IPS-11a (cell line): Measurements from ENCODE around the gene THSD7A.

Experiments
- H3K4me3 ChIP-seq: one replicate; pipeline ENCODE4 v1.5.1; 2013; ENCODE audit warnings: low read depth, low read length, control low read depth

The THSD7A gene

DNA sequence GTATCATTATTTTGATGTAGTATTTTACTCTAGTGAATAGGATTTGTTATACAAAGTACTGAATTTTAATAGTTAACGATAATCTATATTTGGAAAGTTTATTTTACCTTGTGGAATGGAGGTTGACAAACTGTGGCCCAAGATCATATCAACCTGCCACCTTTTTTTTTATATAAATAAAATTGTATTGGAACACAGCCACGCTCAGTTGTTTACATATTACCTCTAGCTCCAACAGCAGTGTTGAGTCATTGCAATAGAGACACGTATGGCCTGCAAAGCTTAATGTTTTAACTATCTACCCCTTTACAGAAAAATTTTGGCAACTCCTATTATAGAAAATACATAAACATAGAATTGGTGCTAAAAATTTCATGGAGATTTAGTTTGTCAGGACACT lies 239.3 kb downstream of the THSD7A start:
- H3K4me3 ChIP-seq: no peak overlapping the region

GRCh38 chr7:11591943-11592342 lies 240.1 kb downstream of the THSD7A start:
- no peak overlapping the region for H3K4me3 ChIP-seq

DNA sequence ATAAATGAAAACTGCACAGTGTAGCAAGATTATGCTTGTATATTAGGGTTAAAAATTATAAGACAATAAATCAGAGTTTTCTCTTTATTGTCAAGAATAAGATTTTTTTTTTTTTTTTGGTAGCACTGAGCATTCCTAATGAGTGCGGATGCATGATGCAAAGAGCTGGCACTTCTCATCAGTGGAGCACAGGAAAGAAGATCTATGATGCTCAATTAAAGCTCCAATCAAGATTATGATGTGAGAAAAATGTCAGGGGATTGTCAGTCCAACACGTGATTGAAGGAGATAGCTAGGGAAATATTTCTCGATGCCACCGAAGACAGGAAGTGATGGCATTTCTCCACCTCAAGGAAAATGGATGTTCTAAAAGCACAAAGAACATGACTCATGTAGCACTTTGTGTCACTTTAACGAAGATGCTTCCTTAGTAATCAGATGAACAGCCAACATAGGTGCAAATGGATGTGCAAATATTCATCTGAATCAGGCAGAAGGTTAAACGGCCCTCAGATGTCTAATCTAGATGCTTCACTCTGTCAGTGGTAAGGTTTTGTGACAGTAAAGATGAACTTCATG lies 240.9 kb downstream of the THSD7A start:
- no peak overlapping the region for H3K4me3 ChIP-seq

DNA sequence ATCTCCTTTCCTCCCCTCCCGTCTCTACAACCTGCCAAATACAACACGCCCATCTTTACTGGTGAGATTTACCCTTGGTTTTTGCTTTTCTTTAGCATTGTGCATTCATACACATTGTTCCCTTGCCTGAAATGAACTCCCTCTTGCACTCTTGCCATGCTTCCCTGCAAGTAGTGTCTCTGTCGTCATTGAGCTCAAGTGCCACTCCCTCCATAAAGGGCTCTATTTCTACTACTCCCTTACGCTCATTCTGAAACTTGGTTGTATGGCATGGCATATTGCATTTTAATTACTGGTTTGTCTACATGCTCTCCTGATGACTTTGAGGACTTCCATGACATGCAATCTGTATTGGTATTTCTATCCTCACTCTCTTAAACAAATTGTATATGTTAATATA lies 242.7 kb downstream of the THSD7A start:
- H3K4me3 ChIP-seq: no peak overlapping the region

DNA sequence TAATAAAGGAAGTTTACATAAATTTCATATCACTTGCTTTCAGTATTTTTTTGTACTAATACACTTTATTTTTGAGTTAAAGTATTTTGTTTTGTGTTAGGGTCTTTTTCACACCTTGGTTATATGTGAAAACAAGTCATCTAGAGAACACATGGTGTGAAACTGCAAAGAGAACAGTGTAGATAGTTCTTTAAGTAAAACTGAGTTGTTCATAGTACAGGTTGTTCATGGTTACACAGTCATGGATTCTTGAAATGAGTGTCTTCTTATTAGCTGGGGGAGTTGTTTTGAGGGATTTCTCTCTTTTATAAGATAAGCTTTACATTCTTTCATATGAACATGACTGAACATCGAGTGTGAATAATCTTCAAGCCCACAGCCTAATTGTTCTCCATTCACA lies 244.2 kb downstream of the THSD7A start:
- H3K4me3 ChIP-seq: no peak overlapping the region

DNA sequence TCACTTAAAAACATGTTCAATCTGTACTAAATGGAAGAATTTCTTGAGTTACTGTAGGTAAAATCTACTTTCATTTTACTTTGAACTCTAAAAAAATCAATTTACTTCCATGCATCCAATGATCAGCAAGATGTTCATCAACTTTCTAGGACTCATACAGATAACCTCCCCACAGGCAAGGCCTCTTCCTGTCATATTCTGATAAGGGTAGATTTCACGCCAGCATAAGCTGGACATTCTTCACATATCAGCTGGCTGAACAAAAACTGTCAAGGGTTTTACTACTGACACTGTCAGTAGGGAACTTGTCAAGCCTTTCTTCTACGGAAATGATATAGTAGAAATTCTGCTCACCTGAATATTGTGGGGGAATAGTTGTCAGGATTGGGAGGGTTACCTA lies 244.9 kb downstream of the THSD7A start:
- no peak overlapping the region for H3K4me3 ChIP-seq

- H3K4me3 ChIP-seq: no peak overlapping the region
These were observed 247.5 kb downstream of the THSD7A start for GRCh38 chr7:11584406-11585031.

GRCh38 chr7:11579141-11579540 lies 252.9 kb downstream of the THSD7A start:
- H3K4me3 ChIP-seq: no peak overlapping the region

GRCh38 chr7:11576310-11576709 lies 255.7 kb downstream of the THSD7A start:
- H3K4me3 ChIP-seq: no peak overlapping the region

GRCh38 chr7:11573128-11573750 lies 258.8 kb downstream of the THSD7A start:
- H3K4me3 ChIP-seq: no peak overlapping the region

GRCh38 chr7:11570922-11571550 lies 261.0 kb downstream of the THSD7A start:
- H3K4me3 ChIP-seq: no peak overlapping the region

- no peak overlapping the region for H3K4me3 ChIP-seq
These were observed 261.8 kb downstream of the THSD7A start for GRCh38 chr7:11570205-11570604.

DNA sequence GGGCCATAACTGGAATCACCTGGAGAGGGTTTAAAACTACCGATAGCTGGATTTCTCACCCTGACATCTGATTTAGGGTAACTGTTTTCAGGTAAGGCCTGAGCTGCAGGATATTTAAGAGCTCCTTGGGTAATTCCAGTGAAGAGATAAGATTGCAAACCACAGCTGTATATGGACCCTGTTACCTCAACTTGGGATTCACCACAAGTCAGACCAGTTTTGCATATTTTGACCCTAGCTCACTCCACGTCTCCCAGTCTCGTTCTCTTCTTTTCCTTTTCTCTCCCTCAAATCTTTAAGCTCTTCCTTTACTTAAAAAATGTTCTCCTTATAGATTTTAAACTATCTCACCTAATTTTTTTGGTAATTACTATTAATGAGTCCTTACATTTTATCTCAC lies 264.4 kb downstream of the THSD7A start:
- no peak overlapping the region for H3K4me3 ChIP-seq

- no peak overlapping the region for H3K4me3 ChIP-seq
These were observed 274.4 kb downstream of the THSD7A start for GRCh38 chr7:11557627-11558026.

DNA sequence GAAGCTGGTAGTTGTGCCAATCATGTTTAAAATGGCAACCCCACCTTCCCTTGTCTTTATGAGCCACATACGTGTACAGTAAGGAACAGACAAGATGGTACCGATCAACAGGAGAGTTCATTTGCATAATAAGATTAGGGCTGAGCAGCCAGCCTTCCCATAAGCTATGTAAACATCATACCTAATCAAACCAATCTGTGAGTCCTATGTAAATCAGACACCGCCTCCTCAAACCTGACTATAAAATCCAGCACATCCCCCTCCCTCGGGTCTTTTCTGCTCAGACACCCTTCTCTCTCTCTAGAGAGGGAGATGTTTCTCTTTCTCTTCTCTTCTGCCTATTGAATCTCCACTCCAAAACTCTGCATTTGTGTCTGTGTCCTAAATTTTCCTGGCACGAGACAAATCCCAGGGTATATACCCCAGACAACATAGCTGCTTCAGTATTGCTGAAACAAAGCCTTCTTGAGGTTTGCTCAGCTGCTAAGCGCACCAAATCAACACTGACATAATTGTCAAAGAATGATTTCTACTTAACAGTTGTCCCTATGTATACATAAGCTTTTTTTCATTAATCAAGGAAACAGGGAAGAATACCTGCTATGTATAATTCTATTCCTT lies 279.2 kb downstream of the THSD7A start:
- no peak overlapping the region for H3K4me3 ChIP-seq

- no peak overlapping the region for H3K4me3 ChIP-seq
These were observed 280.5 kb downstream of the THSD7A start for GRCh38 chr7:11551470-11551869.

DNA sequence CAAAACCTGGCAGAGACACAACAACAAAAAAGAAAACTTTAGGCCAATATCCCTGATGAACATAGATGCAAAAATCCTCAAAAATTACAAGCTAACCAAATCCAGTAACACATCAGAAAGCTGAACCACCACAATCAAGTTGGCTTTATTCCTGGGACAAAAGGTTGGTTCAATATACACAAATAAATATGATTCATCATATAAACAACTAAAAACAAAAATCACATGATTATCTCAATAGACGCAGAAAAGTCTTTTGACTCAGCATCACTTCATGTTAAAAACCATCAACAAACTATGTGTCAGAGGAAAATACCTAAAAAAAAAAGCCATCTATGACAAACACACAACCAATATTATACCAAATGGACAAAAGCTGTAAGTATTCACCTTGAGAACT lies 283.5 kb downstream of the THSD7A start:
- H3K4me3 ChIP-seq: no peak overlapping the region

- H3K4me3 ChIP-seq: no peak overlapping the region
These were observed 290.7 kb downstream of the THSD7A start for GRCh38 chr7:11541330-11541729.

DNA sequence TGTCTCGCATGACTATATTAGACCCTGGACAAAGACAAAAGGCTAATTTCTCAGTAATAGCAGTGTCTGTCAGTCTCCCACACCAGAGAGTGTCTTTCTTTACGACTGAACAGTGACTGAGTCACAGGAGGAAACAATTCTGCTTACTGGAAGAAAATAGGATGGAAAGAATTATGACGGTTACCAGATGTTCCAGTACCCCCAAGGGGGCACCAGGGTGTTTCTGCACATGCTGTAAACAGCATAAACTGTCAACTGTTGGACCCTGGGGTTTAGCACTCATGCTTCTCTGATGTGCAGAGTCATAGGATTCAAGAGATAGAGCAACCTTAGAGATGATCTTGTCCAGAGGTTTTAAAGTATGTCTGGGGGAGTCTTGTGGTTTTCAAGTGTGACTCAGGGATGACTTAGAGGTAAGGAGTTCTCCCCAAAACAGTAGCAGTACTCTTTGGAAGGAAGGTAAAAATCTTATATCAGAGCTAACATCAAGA lies 291.7 kb downstream of the THSD7A start:
- H3K4me3 ChIP-seq: no peak overlapping the region

- H3K4me3 ChIP-seq: no peak overlapping the region
These were observed 292.1 kb downstream of the THSD7A start for GRCh38 chr7:11539853-11540252.

- H3K4me3 ChIP-seq: no peak overlapping the region
These were observed 293.2 kb downstream of the THSD7A start for GRCh38 chr7:11538751-11539299.
